PFSK-1 (cell line): ENCODE measurements around the gene PPP2R2C.

Experiments used
- FOXP2 ChIP-seq: optimal IDR thresholded peaks from 2 replicates; pipeline ENCODE3; 2011; ENCODE audit warnings: borderline replicate concordance, control low read depth, inconsistent platforms; ENCODE audit not compliant: insufficient read depth; ENCODE audit errors: extremely low read length, extremely low read depth
- POLR2AphosphoS5 ChIP-seq: IDR thresholded peaks from 2 replicates; pipeline ENCODE4 v1.6.1; 2012; ENCODE audit warnings: low read depth, mild to moderate bottlenecking, control low read depth, low read length, moderate library complexity
- SIN3A ChIP-seq: IDR thresholded peaks from 2 replicates; pipeline ENCODE4 v1.6.1; 2012; ENCODE audit warnings: mild to moderate bottlenecking, low read length, moderate library complexity, borderline replicate concordance; ENCODE audit not compliant: insufficient read depth
- TAF1 ChIP-seq: IDR thresholded peaks from 2 replicates; pipeline ENCODE4 v1.6.1; 2012; ENCODE audit warnings: low read length, control low read depth, borderline replicate concordance; ENCODE audit not compliant: insufficient read depth
- TF ChIP-seq, protein P1 (sequence below), 2 experiments: IDR thresholded peaks; 2 replicates each; pipeline versions ENCODE4 v1.6.1 to v1.8.0; 2011 to 2012; ENCODE audit warnings: low read depth in 2 of 2, low read length in 2 of 2, control low read depth in 1 of 2, inconsistent platforms in 1 of 2, mild to moderate bottlenecking in 1 of 2, moderate library complexity in 1 of 2; ENCODE audit not compliant: insufficient read depth in 1 of 2

Gene PPP2R2C

DNA sequence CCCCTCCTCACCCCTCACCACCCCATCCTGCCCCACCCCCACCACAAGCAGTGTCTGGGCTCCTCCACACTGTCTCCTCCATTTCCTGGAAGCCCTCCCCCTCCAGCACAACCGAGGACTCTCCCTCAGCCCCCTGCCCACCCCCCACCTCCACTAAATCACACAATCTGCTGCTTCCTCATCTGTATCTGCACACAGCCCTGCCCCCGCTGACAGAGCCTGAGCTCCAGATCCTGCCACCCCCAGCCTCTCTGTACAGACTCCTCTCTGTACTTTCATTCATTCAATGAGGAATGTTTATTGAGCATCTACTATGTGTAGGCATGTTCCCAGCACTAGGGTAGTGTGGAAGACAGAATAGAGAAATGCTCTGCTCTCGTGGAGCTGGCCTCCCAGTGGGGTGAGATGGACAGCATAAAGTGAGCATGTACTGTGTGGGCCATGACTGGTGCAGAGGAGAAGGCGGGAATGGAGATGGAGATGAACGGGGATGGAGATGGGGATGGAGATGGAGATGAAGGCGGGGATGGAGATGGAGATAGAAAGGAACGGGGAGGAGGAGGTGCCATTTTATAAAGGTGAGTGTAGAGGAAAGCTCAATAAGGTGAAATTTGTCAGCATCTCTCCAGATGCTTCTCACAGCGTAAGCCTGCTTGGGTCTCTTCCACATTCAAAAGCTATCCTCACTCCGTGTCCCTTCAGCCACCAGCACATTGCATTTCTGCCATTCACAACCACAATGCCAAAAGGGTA, 2.5 kb upstream of the PPP2R2C start:
- no peak for TF ChIP-seq TAF1

DNA sequence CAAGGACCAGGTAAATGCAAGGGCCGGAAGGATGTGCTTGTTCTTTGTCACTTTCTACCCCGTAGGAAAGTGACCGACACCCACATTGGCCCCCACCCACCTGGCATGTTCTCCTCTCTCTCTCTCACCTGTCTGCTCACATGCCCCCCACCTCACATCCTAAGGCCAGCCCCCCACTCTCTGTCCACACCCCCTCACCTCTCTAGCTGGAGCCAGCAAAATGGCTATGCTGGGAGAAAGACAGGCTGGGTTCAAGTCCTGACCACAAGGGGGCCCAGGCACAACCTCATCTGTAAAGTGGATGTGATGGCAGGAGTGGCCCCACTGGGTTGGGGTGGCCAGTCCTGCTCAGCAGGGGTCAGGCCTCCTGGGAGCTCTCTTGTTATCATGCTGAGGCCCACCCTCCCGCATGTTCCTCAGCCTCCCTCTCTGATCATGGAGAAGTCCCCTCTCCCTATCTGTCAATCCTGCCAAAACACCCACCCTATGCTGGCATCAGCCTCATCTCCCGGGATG, 1.7 kb upstream of the PPP2R2C start:
- TF ChIP-seq POLR2AphosphoS5 (no peak), SIN3A (no peak), TAF1 (no peak), FOXP2 (no peak)
- TF ChIP-seq, protein P1, sequence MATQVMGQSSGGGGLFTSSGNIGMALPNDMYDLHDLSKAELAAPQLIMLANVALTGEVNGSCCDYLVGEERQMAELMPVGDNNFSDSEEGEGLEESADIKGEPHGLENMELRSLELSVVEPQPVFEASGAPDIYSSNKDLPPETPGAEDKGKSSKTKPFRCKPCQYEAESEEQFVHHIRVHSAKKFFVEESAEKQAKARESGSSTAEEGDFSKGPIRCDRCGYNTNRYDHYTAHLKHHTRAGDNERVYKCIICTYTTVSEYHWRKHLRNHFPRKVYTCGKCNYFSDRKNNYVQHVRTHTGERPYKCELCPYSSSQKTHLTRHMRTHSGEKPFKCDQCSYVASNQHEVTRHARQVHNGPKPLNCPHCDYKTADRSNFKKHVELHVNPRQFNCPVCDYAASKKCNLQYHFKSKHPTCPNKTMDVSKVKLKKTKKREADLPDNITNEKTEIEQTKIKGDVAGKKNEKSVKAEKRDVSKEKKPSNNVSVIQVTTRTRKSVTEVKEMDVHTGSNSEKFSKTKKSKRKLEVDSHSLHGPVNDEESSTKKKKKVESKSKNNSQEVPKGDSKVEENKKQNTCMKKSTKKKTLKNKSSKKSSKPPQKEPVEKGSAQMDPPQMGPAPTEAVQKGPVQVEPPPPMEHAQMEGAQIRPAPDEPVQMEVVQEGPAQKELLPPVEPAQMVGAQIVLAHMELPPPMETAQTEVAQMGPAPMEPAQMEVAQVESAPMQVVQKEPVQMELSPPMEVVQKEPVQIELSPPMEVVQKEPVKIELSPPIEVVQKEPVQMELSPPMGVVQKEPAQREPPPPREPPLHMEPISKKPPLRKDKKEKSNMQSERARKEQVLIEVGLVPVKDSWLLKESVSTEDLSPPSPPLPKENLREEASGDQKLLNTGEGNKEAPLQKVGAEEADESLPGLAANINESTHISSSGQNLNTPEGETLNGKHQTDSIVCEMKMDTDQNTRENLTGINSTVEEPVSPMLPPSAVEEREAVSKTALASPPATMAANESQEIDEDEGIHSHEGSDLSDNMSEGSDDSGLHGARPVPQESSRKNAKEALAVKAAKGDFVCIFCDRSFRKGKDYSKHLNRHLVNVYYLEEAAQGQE (IDR thresholded peaks at IDR 0.05; ENCODE audit: insufficient read depth in 1 of 2, low read depth in 2 of 2, low read length in 2 of 2): no peak

DNA sequence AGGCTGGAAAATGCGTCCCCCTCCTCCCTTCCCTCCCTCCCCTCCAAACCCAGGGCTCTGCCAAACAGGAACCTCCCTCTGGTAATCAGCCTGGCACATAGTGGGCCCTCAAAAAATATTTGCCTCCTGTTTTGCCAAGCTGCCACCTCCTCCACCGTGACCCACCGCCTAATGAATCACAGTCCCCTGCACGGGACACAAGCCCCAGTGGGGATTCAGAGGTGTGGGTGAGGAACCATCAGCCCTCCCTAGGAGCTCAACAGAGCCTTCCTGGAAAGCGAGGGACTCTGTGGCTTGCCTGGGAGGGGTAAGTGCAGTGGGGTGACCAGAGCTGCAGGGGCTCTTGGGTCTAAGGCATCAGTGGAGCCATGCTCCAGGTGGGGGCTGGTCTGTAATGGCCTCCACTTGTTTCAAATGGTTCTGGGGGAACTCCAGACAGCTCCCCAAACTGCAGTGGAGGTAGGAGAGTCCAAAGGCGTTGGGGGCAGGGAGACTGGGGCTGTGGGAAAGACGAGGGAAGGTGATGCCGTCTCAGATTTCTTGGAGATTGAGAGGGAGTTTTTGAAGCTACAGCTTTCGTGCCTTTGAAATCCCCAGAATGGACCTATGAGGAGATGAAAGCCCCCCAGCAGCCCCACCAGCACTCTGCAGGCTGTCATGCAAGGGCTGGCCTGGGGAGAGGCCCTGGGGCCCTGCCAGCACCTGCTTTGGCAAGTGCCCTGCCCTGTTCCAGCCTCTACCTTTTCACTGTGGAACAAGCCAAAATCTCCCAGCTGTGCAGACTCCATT, 1.0 kb upstream of the PPP2R2C start:
- no peak for TF ChIP-seq FOXP2
- no peak for TF ChIP-seq POLR2AphosphoS5
- no peak for TF ChIP-seq TAF1
- TF ChIP-seq, protein P1 (IDR thresholded peaks at IDR 0.05; ENCODE audit: insufficient read depth in 1 of 2, low read depth in 2 of 2, low read length in 2 of 2): no peak
- TF ChIP-seq SIN3A: no peak

DNA sequence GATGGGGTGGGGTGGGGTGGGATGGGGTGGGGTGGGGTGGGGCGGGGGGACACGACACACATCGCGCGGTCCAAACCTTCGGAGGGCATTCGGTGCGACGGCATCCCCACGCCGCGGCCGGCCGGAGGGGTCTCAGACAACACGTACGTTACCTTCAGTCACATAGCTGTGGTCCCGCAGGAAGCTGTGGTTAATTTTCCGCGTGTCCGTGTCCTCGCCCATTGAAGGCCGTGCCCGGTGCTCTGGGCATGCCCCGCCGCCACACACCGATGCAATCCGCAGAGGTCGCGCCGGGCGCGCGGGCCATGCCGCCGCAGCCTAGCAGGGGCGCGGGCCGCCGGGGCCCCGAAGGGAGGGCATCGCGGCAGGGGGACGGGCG, 417 bp downstream of the PPP2R2C start:
- no peak for TF ChIP-seq POLR2AphosphoS5
- no peak for TF ChIP-seq SIN3A
- no peak for TF ChIP-seq TAF1
- no peak for TF ChIP-seq FOXP2
- TF ChIP-seq, protein P1 (IDR thresholded peaks at IDR 0.05; ENCODE audit: insufficient read depth in 1 of 2, low read depth in 2 of 2, low read length in 2 of 2): no peak

DNA sequence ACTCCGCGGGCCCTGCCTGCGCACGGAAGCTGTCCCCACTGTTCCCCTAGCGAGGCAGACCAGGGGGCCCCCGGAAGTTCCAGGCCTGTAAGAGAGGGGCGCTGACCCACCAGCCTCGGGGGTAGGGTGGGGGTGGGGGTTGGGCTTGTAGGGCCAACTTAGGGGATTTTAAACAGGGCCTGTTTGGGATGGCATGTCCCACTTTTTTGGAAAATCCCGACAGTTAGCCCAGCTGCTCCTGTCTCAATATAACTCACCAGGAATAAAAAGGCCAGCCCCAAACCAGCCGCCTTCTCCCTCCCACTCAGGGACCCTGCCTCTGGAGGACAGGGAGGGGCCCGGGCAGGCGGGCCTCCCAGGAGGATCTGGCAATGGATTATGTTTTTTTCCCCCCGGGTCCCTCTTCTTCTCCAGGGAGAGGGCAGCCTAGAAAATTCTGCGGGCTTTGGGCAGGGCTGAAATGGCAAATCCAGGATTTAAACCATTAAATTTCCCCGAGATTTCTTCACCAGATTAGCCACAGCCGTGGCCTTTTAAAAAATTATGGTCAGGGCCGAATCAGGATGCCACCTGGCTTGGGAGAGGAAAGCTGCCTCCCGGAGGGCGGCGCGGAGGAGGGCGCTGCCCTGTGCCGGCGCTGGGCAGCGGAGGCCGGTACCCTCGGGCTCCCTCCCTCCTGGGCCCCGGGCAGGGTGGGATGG, 957 bp downstream of the PPP2R2C start:
- TF ChIP-seq SIN3A: no peak
- no peak for TF ChIP-seq FOXP2
- TF ChIP-seq TAF1: no peak
- TF ChIP-seq, protein P1 (IDR thresholded peaks at IDR 0.05; ENCODE audit: insufficient read depth in 1 of 2, low read depth in 2 of 2, low read length in 2 of 2): no peak
- TF ChIP-seq POLR2AphosphoS5: no peak
